Activated CD8-positive, alpha-beta memory T cell treated with anti-CD3 and anti-CD28 coated beads for 36 hours (primary cell): Measurements from ENCODE around the gene XAGE3. TPM values are rescaled to one million over a fixed set of nuclear protein-coding genes. Genes with fewer than 3 reads are reported as not detected.
"Not testable (repeated sequence)": the region's sequence is repeated elsewhere in the genome, so short reads cannot be mapped to it uniquely, and the experiment has no call there.

Source experiments
- CTCF ChIA-PET: fragments of 350-600 bp; sonication (Branson Sonifier 250); formaldehyde crosslinking; loops from one replicate; lab custom pipeline; 2021; ENCODE audit warnings: antibody characterized with exemption; lab: Charles Lee
- POLR2A ChIA-PET: fragments of 350-600 bp; sonication (Branson Sonifier 250); formaldehyde crosslinking; loops from one replicate; lab custom pipeline; 2021; ENCODE audit warnings: antibody characterized with exemption; lab: Charles Lee
- total RNA-seq, 2 experiments: library from RNA; stranded (reverse); gene quantifications; one replicate each; pipeline ENCODE4 v1.2.3, GENCODE V29; 2021

XAGE3 gene, protein sequence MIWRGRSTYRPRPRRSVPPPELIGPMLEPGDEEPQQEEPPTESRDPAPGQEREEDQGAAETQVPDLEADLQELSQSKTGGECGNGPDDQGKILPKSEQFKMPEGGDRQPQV
- not detected for total RNA-seq

DNA sequence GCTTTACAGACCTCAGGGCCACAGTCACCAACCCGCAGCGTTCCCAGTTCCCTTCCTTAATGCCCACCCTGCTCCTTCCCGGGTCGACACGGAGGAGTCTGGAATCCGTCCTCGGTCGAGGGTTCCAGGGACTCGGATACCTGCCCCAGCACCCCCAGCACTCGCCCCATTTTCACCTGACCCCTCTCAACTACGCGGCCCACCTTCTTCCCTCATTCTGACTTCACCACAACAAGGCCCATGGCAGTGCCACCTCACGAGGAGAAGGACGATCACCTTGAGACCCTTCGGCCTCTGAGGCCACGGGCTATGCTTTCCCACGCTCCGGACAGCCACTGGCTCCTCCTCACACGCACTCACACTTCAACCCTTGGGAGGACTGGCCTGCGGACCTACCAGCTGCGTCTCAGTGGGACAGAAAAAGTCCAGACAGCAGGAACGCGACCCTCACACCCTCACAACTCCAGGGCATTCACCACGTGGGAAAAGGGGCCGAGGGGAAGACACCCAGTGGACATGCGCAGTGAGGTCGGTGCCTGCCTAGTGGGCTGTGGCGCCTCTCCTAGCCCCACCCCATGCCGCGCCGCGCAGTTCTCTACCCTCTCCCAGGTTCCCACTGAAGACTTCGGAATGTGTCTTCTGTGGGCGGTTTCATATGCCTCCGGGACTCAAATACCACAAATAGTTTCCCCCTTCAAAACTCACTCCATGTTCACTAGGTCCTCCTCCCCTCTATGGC lies at the start of gene XAGE3:
TSS of gene XAGE3 (minus strand) at position 474 of the 739 bp plus-strand sequence. CDS start 950 bp downstream, outside the sequence.
- POLR2A ChIA-PET = no interaction called here

DNA sequence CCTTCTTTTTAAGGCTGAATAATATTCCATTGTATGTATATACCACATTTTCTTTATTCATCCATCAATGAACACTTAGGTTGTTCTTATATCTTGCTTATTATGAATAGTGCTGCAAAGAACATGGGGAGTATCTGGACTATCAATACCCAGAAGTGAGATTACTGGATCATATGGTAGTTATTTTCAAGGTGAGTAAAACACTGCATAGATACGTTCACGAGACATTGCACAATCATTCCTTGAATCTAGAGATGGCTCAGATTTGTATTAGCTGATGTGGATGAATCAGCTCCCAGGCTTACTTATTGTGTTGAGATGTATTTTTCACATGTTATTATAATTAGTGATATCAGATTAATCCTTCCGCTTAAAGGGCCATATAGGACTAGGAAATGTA lies 46.8 kb upstream of the XAGE3 start:
- CTCF ChIA-PET = not testable (repeated sequence)

More for the DNA sequence above, at the start of gene XAGE3:
- CTCF ChIA-PET = no interaction called here

DNA sequence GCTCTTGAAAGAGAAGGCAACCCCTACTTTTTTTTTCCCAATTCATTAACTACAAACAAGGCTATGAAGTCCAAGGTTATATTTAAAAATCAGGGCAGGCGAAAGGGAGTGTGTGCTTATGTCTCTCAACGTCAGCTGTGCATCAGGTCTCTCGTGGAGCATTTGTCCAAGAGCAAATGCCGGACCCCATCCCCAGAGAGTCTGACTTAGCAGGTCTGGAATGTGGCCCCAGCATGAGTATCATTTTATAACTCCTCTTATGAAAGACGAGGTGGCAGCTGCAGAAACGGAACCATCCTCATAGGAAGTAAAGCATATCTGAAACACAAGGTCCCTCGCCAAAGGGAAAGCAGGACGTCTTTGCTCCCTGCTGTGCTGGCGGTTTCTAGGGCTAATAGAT lies 45.8 kb upstream of the XAGE3 start:
- POLR2A ChIA-PET, CTCF ChIA-PET: not testable (repeated sequence)

More for the DNA sequence above, 46.8 kb upstream of the XAGE3 start:
- POLR2A ChIA-PET = not testable (repeated sequence)

DNA sequence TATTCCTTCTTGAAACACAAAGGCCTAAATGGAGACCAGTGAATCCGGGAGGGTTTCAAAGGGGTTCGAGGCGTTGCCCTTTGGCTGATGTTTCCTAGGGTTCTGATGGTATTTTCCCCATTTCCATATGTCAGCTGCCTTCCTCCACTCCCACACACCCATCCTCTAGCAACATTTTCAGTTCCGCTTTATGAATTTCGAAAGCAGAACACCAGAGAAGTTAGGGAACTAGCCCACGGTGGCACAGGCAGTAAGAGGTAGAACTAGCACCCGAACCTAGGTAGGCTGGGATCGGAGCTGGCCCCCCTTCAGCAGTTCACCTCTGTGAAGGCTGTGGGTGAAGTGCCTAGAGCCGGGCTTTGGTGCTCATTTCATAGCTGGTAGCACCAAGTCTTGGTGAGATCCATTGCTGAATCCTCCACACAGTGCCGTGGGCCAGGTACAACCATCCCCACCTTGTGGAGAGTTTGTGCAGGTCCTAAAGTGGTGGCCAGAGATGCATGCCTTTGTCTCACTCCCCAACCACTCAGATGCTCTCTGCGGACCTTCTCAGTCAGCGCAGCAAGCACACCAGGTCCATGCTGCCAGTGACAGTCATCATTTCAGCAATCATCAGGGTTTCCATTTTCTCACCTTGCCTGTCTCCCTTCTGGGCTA lies 41.6 kb upstream of the XAGE3 start:
- POLR2A ChIA-PET, CTCF ChIA-PET: not testable (repeated sequence)

DNA sequence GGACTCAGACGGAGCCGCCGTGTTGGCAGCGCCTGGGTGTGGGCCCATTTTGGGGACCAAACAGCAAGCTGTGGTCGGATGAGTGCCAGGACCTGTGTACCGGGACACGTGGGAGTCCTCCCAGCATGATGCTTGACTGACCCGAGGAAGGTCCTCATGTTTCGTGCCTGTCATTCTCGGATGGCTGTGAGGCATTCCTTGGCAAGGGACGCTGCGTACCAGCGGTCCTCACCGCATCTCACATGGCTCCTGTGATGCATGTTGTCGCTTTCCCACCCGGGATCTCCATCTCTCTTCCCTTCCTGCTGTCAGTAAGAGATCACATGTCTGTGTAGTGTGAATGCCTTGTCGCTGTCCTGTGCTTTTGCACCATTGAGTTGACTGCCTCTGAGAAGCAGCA lies 40.0 kb upstream of the XAGE3 start:
- CTCF ChIA-PET = not testable (repeated sequence)

DNA sequence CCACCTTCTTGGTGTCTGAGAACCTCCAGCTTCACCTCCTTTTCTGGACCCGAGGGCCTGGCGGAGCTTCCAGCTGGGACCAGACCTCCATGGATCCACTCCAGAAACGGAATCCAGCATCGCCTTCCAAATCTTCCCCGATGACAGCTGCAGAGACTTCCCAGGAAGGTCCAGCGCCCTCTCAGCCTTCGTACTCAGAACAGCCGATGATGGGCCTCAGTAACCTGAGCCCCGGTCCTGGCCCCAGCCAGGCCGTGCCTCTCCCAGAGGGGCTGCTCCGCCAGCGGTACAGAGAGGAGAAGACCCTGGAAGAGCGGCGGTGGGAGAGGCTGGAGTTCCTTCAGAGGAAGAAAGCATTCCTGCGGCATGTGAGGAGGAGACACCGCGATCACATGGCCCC lies 39.3 kb upstream of the XAGE3 start:
- CTCF ChIA-PET, POLR2A ChIA-PET: not testable (repeated sequence)

More for the DNA sequence above, 40.0 kb upstream of the XAGE3 start:
- POLR2A ChIA-PET = not testable (repeated sequence)

DNA sequence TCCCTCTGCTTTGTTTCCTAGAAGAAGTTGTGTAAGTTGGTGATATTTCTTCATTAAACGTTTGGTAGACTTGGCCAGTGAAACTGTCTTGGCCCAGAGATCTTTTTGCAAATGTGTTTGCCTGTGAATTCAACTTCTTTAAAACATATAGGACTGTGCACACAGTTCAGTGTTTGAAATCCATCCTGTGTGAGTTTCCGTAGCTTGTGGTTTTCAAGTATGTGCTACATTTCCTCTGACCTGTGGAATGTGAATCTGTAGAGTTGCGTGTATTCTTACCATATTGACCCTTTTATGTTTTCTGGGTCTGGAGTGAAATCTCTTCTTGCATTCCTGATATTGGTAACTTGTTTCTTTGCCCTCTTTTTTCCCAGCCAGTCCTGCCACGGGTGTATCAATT lies 38.2 kb upstream of the XAGE3 start:
- CTCF ChIA-PET, POLR2A ChIA-PET: not testable (repeated sequence)

DNA sequence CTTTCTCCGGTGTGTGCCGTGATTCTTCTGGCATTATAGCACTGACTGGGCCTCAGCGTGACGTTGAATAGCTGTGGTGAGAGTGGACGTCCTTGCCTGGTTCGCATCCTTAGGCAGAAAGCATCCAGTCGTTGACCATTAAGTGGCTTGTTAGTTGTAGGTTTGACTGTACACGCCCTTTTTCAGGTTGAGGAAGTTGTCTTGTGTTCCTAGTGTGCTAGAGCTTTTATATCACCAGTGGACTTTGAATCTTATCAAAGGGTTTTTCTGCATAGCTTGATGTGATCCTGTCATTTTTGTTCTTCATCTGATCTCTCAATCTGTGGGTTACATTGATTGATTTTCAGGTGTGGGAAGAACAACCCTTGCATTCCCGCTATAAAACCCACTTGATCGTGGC lies 37.6 kb upstream of the XAGE3 start:
- CTCF ChIA-PET = not testable (repeated sequence)

DNA sequence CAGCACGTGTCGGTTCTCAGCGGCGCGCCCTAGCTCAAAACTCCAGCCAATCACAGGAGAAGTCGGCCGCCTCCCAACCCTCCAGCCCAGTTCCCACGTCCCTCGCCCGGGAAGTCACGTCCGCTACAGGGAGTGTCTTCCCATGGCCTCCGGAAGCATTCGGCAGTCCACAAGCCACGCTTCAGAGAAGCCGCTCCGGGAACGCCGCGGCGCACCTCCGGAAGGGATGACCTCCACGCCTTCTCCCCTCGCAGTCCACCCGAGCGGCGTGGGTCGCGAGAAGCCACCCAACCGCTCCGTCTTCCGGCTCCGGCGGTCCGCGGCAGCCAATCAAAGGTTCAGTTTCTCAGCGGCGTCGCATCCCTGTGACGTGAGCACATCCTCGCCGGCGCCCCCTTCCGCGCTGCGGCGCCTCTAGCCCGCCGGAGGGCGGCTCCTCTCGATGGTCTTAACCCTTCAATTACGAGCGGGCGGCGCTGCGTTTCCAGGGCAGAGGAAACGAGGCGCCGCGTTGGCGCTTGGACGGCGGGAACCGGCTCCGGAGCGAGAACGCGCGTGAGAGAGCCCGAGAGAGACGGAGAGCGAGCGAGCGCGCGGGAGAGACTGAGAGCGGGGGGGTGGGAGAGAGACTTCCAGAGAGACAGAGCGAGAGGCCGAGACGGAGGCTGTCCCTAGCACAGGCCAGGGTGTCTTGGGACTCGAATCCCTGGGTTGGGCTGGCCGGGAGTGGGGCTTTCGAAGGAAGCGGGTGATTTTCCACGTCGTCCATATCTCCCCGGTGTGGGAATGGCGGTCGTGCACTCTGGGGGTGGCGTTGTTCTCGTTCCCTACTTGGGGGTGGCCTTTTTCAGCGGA lies 29.2 kb upstream of the XAGE3 start, which contains the start of gene FAM156B:
TSS of gene FAM156B (plus strand) at position 476 of the 855 bp plus-strand sequence. CDS start 9,896 bp downstream, outside the sequence.
- CTCF ChIA-PET = not testable (repeated sequence)

More for the DNA sequence above, 37.6 kb upstream of the XAGE3 start:
- POLR2A ChIA-PET = not testable (repeated sequence)

DNA sequence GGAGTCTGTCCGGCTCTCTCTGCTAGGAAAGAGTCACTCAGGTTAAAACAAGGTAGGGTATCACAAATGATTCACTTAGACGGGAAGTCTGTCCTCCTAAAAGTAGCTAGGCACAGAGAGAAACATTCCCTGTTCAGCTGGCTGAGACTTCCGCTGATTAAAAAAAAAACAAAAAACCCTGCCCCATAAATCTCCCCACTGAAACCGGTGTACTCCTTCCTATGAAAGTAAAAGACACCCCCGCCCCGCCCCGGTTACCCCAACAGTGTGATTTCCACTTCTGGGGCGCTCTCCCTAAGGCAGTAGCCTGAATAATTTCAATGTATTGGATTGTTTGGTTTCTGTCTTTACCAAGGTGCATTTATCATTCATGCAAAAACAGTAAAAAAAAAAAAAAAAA lies 28.6 kb upstream of the XAGE3 start:
- CTCF ChIA-PET, POLR2A ChIA-PET: not testable (repeated sequence)

More for the DNA sequence above, 29.2 kb upstream of the XAGE3 start, which contains the start of gene FAM156B:
- POLR2A ChIA-PET = not testable (repeated sequence)

DNA sequence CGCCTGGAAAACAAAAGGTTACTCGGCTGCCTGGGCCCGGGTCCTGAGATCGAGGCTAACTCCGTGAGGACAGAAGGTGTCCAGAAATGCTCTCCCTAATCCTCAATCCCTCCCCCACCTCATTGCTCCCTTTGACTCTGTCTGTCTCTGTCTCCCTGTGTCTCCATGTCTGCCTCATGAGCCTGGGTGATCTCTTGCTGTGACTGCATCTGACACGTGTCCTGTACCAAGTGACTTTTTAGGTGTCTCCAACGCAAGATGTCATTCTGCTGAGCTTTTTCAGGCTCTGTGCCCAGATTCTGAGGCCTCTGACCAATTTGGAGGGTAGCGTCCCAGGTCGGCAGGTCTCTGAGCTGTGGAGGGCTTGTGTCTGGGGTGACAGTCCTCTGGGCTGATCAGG lies 20.2 kb upstream of the XAGE3 start:
- POLR2A ChIA-PET, CTCF ChIA-PET: not testable (repeated sequence)

DNA sequence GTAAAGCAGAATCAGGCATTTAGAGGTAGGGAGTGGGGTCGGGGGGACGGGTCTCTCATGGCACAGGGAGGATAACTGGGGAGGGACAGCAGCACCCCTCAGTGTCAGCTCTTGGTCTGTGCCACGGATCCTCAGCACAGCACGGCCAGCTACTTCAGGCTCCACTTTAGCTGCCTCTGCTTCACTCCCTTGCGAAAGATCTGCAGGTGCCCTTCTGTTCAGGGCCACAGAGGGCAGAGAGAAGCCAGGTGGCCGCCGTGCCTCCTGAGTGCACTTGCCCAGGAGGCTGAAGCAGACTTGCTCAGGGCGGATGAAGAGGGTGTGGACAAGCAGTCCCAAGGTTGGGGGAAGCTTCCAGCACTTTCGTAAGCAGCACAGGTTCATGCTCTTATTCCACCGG lies 19.6 kb upstream of the XAGE3 start:
- POLR2A ChIA-PET, CTCF ChIA-PET: not testable (repeated sequence)

DNA sequence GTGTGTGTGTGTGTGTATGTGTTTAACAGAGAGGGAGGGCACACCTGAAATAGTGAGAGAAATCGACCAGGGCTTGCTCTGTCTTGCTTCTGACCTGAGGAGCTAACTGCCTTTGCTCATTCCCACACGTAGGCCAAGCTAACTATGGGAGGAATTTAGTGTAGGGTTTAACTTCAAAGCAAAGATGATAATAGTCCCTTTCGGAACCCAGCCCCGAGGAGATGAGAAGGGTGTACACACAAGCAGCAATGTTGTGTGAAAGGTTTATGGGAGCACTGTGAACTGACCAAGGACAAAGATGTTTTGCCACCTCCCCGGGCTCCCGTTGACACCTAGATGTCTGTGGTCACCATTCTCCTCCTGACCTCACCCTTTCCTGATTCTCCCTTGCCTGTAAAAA lies 8.5 kb upstream of the XAGE3 start:
- CTCF ChIA-PET, POLR2A ChIA-PET: not testable (repeated sequence)

DNA sequence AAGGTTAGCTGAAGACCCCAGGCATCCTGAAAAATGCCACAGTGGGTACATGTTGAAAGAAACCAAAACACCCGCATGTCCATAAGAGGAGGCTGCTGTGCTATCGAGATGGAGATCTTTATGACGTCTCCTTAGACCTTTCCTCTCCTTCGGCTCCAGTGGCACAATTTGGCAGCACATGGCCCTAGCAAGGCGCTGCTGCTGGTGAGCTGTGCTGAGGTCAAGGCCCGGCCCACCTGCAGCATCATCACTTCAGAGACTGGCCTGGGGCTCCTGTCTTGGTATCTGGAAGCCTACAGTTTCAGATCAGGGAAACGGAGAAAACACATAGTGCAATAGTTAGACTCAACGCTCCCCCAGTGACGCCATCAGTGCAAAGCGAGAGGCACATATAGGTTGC lies 7.6 kb upstream of the XAGE3 start:
- POLR2A ChIA-PET, CTCF ChIA-PET: not testable (repeated sequence)

DNA sequence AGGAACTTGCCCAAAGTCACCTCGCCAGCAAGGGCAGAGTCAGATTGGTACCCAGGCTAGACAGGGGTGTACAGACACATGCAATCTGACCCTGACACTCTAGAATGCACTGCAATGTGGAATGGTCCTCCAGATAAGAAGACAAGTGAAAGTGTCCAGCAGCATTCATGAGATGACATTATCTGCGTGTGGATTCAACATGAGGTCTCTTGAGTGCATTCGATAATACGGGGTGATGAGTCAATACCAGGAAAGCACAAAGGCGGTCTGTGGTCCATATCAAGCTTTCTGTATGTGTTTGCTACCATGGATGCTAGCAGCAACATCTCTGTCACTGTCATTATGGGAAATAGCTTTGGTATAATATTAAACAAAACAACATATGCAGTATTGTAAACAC lies 6.8 kb upstream of the XAGE3 start:
- ChIA-PET POLR2A (no interaction called here), CTCF (no interaction called here)

DNA sequence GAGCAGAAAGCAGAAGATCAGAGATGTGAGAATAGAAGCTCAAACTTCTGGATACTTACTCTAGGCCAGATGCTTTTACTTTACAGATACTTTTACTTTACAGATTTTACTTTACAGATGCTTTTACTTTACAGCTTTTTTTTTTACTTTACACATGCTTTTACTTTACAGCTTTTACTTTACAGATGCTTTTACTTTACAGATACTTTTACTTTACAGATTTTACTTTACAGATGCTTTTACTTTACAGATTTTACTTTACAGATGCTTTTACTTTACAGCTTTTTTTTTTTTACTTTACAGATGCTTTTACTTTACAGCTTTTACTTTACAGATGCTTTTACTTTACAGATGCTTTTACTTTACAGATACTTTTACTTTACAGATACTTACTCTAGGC lies 5.9 kb upstream of the XAGE3 start:
- CTCF ChIA-PET, POLR2A ChIA-PET: not testable (repeated sequence)

DNA sequence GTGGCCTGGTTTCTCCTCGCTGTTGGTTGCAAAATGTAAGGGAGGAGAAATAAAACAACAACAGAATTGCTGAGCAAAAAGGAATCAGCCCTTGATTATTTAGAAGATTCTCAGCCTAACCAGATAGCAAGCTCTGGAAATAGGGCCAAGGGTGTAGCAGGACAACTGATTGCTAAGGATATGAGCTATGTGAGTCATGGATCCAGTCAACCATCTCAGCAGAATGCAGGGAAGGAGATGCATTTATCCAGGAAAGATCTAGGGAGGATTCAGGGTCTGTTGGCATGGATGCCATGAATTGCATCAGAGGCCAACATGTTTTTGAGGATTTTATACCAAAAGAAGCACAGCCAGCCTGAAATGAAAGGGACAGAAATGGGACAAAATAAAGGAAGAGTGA lies 2.2 kb upstream of the XAGE3 start:
- ChIA-PET CTCF (no interaction called here), POLR2A (no interaction called here)

DNA sequence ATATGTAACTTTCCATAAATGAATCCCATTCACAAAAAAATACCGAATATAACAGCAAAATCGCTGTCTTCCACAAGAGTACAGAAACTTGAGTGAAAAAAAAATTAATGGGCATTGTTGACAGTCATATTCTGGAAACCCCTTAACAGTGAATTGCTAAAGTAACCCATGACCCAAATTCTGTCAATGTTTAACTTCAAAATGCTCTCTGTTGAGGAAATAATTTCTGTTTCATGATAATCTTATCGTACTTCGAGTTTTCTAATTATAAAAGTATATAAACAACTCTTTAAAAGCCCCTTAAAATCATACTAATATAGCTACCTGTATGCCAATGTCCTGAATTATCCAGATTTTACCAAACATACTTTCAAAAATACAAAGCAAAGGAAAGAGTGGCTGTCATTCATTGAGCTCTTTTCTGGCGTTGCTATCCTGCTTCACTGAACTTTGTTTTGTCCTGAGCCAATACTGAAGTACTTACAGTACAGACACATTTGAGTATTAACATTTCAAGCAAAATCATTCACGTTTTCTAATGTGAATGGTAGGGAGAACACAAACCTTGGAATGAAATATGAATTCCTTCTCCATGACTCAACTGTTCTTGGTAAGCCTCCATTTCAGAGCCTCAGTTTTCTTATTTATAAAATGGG lies 2.4 kb downstream of the XAGE3 start:
- POLR2A ChIA-PET = no interaction called here

DNA sequence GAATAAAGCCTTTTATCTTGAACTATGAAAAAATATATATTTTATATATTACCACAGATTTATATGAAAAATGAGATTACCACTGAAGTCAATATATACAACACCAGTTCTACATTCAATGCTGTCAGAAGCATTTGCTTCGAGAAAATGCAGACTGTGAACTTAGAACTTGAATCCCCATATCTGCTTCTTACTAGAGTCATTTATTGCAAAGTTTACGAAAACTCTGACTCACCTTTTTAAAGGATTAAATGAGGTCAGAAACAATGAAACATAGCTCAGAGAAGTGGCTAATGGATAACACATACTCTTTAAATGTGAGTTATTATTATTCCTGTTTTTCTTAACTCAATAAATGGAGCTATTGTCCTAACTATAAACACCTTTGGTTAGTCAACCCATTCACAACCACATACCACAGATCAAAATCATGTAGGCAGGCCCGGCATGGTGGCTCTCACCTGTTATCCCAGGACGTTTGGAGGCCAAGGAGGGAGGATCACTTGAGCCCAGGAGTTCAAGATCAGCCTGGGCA lies 10.8 kb downstream of the XAGE3 start:
- CTCF ChIA-PET, POLR2A ChIA-PET: not testable (repeated sequence)

More for the DNA sequence above, 2.4 kb downstream of the XAGE3 start:
- CTCF ChIA-PET = no interaction called here
